Stimulated activated CD4-positive, alpha-beta T cell treated with anti-CD3 and anti-CD28 coated beads, Interleukin-15, amount 100 ng/mL, for 1 hour (primary cell): ENCODE data around the gene PPP6R3.
"Not testable (repeated sequence)": the region's sequence is repeated elsewhere in the genome, so short reads cannot be mapped to it uniquely, and the experiment has no call there.

Source experiments
- DNase-seq, 2 donors: peaks; one replicate each; pipeline ENCODE4 v3.0.0-alpha.2; 2020; ENCODE audit warnings: low read depth in 1 of 2, low spot score in 1 of 2

Gene PPP6R3

DNA sequence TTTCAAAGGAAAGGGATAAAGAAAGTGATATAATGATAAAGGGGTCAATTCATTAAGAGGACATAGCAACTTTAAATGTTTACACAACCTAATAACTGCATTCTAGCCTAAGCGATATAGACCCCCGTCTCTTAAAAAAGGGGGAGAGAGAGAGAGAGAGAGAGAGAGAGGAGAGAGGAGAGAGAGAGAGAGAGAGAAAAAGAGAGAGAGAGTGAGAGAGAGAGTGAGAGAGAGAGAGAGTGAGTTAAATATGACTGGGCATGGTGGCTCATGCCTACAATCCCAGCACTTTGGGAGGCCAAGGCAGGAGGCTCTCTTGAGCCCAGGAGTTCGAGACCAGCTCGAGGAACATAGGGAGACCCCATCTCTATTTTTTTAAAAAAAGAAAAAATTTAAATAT is 133.6 kb downstream of the PPP6R3 start:
- no peak for DNase-seq

DNA sequence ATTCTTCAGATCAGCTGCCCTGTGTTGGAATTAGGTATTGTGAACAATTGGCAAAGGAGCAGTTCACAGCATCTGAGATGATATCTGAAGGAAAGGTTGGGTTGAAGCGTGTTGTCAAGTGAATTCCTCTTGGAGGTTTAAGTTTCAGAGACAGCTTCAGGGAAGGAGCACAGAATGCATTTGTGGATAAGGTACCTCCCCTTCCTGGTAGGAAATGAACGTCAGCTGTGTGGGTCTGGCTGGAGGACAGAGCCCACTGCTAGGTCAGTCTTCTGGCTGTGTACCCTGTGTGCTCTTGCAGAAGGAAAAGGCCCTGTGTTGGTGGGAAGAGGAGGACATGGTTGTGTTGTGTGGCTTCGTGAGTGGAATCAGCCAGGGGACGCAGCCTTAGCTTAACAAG is 135.7 kb downstream of the PPP6R3 start:
- DNase-seq: no peak

DNA sequence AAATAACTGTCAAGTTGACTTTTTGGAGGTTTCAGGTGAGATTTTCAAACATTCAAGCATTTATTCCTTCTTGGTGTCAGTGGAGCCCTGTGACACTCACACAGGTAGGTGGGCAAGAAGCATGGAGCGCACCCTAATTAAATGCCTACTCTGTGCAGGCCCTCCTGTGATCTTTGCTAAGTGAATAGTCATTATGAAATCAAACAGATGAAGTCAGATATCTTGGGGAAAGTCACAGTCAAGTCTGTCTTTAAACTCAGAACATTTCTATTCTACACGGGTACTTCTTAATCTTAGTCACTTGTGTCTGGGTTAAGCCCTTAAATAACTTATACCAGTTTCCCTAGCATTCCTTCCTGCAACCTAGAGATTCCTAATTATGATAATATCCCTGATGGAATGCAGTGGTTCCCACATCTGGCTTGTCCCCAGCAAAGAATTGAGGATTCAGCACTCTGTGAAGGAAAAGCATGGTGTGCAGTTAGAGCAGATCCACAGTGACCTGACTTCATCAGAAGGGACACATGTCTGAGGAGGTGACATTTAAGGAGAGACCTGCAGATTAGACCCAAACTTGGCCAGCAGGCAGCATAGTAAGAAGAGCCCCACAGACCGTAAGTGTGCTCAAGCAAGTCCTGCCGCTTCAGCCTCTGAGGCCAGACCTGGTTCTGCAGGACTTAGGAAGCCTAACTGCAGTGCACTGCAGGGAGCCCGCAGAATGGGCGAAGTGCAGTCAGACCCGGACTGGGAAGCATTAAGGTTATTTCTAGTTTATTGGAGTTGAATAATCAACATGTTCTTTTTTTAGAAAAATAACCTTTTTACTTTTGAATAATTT is 138.5 kb downstream of the PPP6R3 start:
- no peak for DNase-seq

DNA sequence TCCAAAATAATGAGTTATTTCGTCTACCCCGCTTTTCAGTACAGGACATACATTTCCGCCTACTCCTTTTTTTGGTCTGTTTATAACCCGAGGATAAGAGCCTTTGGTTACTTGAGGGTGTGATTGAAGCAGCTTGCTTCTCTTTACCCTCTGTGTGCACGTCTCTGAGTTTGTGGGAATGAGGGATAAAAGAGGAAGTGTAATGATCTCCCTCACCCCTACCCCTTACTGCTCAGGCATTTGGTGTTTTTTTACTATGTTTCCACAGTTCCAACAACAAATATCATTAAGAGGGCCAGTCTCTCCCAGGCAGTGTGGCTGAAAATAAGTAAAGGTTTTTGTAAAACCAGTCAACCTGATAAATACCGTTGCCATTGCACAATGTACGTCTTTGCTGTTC is 140.6 kb downstream of the PPP6R3 start:
- DNase-seq: no peak

DNA sequence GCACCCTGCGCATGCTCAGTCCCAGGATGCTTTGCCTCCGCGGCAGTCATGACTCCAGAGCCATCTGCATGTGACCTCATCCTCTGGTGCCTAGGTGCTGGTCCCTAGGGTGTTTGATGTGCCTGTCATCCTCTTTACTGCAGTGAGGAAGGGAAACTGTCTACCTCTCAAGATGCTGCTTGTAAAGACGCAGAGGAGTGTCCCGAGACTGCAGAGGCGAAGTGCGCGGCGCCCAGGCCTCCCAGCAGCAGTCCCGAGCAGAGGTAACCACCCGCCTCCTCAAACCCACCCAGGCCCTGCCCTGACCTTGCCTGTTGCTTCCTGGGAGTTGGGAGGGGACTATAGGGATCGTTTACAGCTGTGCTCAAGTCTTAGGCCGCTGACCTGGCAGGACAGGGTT is 149.2 kb downstream of the PPP6R3 start:
- no peak for DNase-seq

DNA sequence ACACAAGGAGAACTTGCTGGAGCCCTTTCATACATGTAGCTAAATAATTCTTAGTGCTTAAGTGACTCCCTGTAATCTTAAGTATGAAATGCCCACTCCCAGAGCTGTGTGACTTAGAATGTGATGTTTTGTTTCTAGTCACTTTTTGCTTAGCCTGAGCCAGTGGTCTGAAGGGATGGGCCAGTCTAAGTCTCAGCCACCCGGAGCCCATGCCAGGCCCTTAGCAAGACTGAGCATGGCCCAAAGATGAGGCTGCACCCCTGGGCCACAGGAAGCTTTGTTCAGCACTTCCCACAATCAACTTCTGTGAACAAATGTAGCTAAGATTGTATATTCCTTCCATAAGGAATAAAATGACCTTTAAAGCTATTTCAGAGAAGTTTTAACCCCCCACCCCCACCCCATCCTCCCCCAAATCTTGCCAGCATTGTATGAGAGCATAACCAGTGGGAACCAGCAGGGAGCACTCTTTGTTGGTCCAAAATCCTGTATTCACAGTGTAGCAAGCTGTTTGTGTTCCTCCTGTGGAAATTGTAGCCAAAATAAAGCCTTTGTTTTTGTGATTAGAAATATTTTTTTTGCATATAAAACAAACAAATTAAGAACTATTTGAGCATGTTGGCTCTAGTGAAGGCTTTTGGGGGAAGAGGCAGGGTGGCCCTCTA is 150.0 kb downstream of the PPP6R3 start:
- DNase-seq: no peak

DNA sequence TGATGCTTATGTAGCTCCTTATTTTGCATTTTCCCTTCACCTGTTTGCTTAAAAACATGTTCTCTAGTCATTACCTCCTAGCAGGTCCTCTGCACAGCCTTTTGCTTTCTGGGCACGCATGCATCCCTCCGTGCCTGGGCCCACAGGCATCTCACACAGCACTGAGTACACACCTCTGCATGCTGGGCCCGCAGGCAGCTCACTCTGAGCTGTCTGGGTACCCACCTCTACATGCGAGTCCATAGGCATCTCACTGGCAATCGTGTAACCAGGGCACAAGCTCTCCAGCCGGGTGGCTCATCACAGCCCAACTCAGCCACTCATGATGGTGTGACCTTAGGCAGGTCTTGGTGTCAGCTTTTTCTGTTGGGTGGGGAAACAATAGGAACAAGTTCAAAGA is 155.1 kb downstream of the PPP6R3 start:
- no peak for DNase-seq

DNA sequence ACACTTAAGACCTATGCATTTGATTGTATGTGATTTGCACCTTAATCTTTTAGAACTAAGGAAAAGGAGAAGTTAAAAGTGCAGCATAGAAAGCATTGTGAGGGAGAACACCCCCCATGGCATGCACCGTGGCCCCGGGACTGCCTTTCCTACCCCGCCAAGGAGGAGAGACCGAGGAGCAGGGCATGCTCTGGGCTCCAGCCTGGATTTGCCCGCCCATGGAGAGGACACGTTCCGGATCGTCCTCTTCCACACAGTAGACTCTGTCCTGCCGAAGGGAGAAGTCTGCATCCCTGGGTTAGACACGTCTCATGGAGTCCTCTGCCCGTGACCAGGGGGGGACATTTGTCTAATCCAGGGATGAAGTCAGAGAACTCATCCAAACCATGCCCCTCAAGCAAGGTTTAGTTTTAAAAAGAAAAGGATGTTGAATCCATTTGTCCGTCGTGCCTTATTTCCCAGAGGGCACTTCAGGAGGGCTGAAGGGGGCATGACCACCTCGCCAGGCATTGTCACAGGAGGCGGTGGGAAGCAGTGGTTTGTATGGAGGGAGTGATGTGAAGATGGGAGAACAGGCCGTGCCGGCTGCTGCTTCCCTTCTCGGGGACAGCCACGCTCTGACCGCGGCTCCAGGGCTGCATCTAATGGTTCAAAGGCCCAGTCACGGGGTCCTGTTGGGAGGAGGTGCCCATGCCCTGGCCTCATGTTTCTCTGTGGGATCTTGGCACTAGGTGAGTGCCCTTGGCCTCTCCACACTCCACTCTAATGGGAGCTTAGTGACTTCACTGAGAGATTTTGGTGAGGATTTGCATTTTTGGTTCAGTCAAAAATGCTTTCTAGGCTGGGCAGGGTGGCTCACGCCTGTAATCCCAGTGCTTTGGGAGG is 157.6 kb downstream of the PPP6R3 start:
- no peak for DNase-seq

DNA sequence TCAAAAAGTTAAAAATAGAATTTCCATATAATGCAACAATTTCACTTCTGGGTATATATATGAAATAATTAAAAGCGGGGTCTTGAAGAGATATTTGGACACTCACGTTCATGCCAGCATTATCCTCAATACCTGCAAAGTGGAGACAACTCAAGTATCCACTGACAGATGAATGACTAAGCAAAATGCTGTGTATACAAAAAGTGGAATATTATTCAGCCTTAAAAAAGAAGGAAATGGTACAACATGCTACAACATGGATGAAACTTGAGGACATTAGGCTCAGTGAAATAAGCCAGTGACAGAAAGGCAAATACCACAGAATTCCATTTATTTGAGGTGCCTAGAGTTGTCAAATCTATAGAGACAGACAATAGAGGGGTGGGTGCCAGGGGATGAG is 161.3 kb downstream of the PPP6R3 start:
- no peak for DNase-seq

DNA sequence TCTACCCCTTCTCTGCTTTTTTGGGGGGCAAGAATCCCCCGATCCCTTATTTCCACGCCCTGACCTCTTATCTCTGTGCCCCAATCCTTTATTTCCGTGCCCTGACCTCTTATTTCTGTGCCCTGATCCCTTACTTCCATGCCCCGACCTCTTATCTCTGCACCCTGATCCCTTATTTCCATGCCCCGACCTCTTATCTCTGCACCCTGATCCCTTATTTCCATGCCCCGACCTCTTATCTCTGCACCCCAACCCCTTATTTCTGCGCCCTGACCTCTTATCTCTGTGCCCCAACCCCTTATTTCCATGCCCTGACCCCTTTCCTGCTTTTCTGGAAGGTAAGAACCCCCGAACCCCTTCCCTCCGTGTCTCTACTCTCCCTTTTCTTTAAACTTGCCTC is 163.2 kb downstream of the PPP6R3 start:
- not testable (repeated sequence) for DNase-seq

DNA sequence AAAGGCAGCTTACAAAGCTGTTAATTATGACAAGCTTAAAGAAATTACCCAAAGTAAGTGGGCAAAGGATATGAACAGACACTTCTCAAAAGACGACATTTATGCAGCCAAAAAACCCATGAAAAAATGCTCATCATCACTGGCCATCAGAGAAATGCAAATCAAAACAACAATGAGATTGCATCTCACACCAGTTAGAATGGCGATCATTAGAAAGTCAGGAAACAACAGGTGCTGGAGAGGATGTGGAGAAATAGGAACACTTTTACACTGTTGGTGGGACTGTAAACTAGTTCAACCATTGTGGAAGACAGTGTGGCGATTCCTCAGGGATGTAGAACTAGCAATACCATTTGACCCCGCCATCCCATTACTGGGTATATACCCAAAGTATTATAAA is 164.5 kb downstream of the PPP6R3 start:
- DNase-seq: not testable (repeated sequence)

DNA sequence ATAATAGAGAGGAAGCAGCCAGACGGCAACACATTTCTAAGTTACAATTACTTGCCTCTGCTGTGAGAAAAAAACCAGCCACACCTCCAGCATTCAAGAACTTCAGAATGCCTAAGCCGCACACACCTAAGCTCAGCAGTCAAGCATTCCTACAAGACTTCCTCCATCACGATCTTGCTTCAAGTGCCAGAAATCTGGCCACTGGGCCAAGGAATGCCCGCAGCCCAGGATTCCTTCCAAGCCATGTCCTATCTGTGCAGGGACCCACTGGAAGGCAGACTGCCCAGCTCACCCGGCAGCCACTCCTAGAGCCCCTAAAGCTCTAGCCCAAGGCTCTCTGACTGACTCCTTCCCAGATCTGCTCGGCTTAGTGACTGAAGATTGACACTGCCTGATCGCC is 165.7 kb downstream of the PPP6R3 start:
- DNase-seq: not testable (repeated sequence)

DNA sequence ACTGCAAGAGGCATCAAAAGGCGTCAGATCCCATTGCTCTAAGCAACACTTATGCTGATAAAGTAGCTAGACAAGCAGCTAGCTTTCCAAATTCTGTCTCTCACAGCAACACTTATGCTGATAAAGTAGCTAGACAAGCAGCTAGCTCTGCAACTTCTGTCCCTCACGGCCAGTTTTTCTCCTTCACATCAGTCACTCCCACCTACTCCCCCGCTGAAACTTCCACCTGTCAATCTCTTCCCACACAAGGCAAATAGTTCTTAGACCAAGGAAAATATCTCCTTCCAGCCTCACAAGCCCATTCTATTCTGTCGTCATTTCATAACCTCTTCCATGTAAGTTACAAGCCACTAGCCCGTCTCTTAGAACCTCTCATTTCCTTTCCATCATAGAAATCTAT is 168.3 kb downstream of the PPP6R3 start:
- not testable (repeated sequence) for DNase-seq

DNA sequence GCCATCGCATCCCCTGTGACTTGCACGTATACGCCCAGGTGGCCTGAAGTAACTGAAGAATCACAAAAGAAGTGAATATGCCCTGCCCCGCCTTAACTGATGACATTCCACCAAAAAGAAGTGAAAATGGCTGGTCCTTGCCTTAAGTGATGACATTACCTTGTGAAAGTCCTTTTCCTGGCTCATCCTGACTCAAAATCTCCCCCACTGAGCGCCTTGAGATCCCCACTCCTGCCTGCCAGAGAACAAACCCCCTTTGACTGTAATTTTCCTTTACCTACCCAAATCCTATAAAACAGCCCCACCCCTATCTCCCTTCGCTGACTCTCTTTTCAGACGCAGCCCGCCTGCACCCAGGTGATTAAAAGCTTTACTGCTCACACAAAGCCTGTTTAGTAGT is 171.8 kb downstream of the PPP6R3 start:
- not testable (repeated sequence) for DNase-seq

DNA sequence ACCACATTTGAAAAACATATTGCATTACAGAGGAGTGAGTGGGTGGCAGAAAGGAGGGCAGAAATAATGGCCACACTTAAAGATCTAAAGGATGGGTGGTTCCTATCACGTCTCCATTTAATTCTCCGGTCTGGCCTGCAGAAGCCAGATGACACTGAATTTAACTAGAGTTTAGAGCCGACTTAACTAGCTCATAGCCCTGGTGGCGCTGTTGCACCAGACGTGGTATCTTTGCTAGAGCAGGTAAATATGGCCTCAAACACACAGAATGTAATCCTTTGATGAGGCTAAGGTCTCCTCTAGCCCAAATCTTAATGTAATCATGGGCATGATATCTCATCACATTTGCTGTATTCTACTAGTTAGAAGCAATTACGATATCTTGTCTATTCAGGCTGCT is 172.2 kb downstream of the PPP6R3 start:
- DNase-seq: no peak

DNA sequence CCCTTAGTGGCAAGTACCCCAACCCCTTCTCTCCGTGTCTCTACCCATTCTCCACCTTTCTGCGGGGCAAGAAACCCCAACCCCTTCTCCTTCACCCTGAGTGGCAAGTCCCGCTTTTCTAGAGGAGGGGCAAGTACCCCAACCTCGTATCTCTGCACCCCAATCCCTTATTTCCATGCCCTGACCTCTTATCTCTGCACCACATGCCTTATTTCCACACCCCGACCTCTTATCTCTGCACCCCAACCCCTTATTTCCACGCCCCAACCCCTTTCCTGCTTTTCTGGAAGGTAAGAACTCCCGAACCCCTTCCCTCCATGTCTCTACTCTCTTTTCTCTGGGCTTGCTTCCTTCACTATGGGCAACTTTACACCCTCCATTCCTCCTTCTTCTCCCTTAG is 174.1 kb downstream of the PPP6R3 start:
- not testable (repeated sequence) for DNase-seq

DNA sequence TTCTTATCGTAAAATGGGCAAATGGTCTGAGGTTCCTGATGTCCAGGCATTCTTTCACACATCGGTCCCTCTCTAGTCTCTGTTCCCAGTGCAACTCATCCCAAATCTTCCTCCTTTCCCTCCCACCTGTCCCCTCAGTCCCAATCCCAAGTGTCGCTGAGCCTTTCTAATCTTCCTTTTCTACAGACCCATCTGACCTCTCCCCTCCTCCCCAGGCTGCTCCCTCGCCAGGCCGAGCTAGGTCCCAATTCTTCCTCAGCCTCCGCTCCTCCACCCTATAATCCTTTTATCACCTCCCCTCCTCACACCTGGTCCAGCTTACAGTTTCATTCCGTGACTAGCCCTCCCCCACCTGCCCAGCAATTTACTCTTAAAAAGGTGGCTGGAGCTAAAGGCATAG is 174.6 kb downstream of the PPP6R3 start:
- not testable (repeated sequence) for DNase-seq

DNA sequence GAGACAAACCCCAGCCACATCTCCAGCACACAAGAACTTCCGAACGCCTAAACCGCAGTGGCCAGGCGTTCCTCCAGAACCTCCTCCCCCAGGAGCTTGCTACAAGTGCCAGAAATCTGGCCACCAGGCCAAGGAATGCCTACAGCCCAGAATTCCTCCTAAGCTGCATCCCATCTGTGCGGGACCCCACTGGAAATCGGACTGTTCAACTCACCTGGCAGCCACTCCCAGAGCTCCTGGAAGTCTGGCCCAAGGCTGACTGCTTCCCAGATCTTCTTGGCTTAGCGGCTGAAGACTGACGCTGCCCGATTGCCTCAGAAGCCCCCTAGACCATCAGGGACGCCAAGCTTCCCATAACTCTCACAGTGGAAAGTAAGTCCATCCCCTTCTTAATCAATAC is 175.3 kb downstream of the PPP6R3 start:
- DNase-seq: not testable (repeated sequence)

DNA sequence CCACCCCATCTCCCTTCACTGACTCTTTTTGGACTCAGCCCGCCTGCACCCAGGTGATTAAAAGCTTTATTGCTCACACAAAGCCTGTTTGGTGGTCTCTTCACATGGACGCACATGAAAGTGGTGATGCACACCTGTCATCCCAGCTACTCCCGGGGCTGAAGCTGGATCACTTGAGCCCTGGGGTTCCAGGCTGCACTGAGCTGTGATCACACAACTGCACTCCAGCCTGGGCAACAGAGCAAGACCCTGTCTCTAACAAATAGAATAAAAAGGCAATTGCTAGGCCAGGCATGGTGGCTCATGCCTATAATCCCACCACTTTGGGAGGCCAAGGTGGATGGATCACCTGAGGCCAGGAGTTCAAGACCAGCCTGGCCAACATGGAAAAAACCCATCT is 178.8 kb downstream of the PPP6R3 start:
- not testable (repeated sequence) for DNase-seq

DNA sequence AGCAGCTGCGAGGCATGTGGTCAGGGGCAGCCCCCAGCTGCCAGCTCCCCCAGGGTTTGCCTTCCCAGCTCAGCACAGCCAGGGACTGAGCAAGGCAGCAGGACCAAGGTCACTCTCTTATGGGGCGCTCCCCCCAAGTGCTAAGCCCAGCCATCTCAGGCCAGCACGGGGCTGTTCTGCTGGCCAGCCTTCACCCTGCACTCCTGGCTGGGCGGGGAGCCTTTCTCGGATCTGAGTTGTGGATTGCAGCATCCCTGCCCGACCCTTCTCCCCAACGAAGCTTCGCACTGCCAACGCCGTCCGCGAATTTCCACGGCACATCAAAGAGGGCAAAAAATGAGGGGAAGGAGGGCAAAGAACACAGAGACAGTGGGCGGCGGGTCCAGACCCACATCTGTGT is 181.3 kb downstream of the PPP6R3 start:
- DNase-seq: no peak

DNA sequence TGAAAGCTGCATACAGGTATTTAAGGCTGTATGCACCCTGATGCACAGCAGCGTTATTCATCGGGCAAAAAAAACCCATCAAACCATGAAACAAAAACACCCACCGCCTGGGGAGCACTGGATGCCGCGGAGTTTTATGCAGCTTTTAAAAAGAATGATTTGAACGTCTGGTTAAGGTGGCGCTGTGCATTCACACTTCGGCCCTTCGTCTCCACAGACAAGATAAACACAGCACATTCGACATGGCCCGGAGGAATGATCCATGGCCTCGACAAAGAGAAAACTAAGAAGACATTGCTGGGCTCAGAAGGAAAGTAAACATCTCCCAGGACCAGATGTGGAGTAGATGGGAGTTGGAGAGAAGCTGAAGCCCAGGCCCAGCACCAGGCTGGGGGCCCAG is 183.0 kb downstream of the PPP6R3 start:
- DNase-seq: no peak

DNA sequence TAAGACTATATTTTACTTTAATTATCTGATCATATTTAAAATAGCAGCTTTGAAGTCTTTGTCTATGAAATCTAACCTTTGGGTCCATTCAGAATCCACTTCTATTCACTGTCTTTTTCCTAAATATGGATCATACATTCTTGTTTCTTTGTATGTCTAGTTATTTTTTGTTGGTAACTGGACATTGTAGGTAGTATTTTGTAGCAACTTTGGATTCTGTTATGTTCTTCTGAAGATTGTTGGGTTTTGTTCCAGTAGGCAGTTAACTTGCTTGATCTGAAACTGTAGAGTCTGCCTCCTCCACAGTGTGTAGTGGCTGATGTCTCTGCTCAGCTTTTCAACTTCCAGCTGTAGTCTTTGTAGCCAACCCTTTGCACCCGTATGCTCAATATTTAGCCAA is 186.3 kb downstream of the PPP6R3 start:
- no peak for DNase-seq
